GM19025 (cell line): ENCODE results near the gene NECTIN2.
"Not testable (repeated sequence)": the region's sequence is repeated elsewhere in the genome, so short reads cannot be mapped to it uniquely, and the experiment has no call there.

Experiments
- ATAC-seq: cut with Tn5 transposase; IDR thresholded peaks from one replicate; pipeline ENCODE4 v1.9.1; 2021; ENCODE audit warnings: mild to moderate bottlenecking, low read depth, moderate library complexity; ENCODE audit not compliant: unreplicated experiment

NECTIN2 gene

DNA sequence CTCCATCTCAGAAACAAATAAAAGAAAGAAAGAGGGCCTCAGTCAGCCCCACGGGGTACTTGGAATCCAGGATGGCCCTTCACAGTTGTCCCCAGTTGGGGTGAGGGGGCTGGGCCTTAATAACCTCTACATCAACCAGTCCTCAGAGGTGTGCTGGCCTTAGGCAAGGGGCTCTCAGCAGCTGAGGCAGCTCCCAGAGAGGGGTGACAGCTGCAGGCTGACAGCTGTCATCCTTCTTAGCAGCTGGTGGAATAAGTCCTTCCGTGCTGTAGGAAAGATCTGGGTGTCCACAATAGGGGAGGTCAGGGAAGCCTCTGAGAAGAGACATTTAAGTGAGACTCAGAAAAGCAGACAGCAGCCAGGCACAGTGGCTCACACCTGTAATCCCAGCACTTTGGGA is 29.8 kb upstream of the NECTIN2 start:
- ATAC-seq = no peak

GRCh38 chr19:44817725-44818465 is 28.2 kb upstream of the NECTIN2 start:
- ATAC-seq = no peak

DNA sequence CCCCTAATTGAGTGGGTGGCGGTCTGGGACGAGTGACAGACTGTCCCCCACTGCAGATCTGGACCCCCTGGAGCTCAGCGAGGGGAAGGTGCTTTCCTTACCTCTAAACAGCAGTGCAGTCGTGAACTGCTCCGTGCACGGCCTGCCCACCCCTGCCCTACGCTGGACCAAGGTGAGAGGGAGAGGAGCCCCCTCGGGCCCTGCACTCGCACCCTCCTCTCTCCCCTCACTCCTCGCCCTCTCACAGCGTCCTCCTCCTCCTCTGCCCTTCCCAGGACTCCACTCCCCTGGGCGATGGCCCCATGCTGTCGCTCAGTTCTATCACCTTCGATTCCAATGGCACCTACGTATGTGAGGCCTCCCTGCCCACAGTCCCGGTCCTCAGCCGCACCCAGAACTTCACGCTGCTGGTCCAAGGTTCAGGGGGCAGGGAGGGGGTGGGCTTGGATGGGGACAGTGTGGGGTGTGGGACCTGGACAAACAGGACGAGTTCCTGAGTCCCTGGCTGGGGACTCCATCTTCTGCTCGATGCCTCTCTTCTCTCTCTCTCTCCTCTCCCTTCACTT is 27.5 kb upstream of the NECTIN2 start:
- ATAC-seq = no peak

GRCh38 chr19:44819246-44819832 is 26.8 kb upstream of the NECTIN2 start:
- no peak for ATAC-seq

- no peak for ATAC-seq
Observed at GRCh38 chr19:44820648-44821609, 25.2 kb upstream of the NECTIN2 start.

DNA sequence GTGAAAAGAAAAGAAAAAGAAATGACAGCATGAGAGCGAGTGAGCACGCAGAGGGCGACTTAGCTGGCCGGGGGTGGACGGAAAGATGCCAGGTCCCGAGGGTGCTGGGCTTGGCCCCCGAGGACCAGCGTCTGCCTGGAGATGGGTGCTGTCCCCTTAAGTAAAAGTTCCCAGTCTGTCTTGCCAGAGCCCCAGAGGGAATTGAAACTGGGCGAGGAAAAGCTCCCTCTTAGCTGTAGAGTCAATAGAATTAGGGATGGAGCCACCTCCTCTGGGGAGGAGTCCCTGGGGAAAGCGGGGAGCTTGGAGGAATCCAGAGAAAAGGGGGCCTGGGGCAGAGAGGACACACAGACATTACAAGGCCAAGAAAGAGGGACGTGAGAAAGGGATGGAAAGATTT is 23.9 kb upstream of the NECTIN2 start:
- ATAC-seq = no peak

GRCh38 chr19:44822670-44823372 is 23.3 kb upstream of the NECTIN2 start:
- ATAC-seq = no peak

DNA sequence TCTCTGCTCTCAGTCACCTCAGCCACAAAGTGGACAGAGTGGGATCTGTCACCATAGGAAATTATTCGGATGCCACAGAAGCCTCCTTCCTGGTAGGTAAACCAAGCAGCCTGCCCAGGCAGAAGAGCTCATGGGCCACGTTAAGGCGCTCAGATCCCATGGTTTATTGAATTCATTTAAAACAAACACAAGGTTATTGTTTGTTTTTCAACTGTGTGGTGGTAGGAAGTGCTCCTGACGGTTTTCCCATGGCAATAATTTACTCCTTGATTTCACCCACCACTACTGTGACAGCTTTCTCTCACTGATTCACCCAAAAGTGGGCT is 22.8 kb upstream of the NECTIN2 start:
- ATAC-seq = no peak

- no peak for ATAC-seq
Observed at GRCh38 chr19:44824761-44825160, 21.3 kb upstream of the NECTIN2 start.

GRCh38 chr19:44832875-44833274 is 13.2 kb upstream of the NECTIN2 start:
- ATAC-seq = not testable (repeated sequence)

- not testable (repeated sequence) for ATAC-seq
Observed at GRCh38 chr19:44834399-44834798, 11.7 kb upstream of the NECTIN2 start.

GRCh38 chr19:44839276-44839675 is 6.8 kb upstream of the NECTIN2 start:
- ATAC-seq = no peak

GRCh38 chr19:44840811-44841210 is 5.3 kb upstream of the NECTIN2 start:
- no peak for ATAC-seq

GRCh38 chr19:44841231-44841630 is 4.9 kb upstream of the NECTIN2 start:
- no peak for ATAC-seq

GRCh38 chr19:44845286-44845611 is 848 bp upstream of the NECTIN2 start:
- no peak for ATAC-seq

- no peak for ATAC-seq
Observed at GRCh38 chr19:44846455-44847143, 502 bp downstream of the NECTIN2 start.

DNA sequence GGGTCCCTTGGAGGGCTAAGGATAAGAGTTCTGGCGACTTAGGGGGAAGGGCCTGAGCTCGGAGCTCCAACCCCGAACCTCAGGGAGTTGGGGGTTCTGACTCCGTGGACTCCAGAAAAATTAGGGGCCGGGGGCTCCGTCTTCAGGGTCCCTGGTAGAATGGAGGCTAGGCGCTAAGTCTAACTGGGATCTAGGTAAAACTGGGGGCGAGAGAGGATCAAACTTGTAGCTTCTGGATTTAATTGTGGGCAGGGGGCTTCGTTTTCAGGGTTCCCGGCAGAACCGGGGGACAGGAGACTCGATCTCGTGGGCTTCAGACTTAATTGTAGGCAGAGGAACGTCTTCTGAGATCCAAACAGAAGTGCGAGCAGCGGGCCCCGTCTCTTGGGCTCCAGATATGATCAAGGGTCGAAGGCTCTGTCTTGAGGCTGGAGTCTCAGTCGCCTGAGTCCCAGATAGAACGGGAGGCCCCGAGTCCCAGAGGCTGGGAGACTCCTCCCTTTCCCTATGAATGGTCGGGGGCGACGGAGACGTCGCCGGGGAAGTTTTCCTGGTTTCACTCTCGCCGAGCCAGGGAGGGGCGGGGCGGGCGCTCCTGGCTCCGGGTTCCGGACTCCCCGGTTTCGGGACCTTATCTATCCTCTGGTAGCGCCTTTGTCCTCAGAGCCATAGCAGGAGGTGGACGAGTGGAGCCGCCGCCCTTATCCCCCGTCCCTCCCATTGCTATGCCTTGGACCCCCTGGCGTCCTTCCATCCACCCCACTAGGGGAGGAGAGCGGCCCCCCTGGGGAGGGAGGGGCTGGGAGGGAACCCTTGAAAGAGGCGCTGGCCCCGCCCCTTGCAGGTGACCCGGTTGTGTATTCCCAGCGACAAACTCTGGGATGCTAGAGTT is 1.3 kb downstream of the NECTIN2 start:
- ATAC-seq = no peak

- no peak for ATAC-seq
Observed at GRCh38 chr19:44848036-44848811, 2.1 kb downstream of the NECTIN2 start.
